ENCODE data around the gene NUDT11. TPM values are rescaled to one million over a fixed set of nuclear protein-coding genes. Genes with fewer than 3 reads are reported as not detected.
"Not testable (repeated sequence)": the region's sequence is repeated elsewhere in the genome, so short reads cannot be mapped to it uniquely, and the experiment has no call there.

The NUDT11 gene
- polyA plus RNA-seq, 1 donor (not counting 4 experiments of a cell fraction or from before 2014, with no cell fraction given), result 18.4 TPM

DNA sequence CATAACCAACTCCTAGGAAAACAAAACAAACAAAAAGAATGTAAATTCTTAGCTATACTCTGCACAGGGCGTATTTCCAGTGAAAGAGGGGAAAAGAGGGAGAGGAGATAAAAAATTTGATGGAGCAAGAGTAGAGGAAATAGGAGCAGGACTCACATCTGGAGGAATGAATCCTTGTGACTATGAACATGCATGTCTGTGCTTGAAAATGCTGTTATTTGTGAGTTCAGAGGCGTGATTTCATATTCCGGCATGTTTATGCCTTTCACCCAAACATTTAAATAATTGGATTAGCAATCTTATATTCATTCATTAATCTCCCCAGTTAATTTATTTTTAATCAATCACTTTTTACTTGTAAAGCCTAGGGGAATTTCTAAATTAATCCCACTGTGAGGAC, 11.2 kb upstream of the NUDT11 start:
- H3K4me3 ChIP-seq (ENCODE audit: control insufficient read depth in 2 of 3, extremely low read depth in 1 of 3, insufficient read depth in 2 of 3, low read depth in 1 of 3, low read length in 3 of 3), result no peak overlapping the region
- dilution Hi-C loops (cut with MboI; ENCODE audit: extremely low pct_ligation_motif_present, low sequenced_read_pairs), result no loop called here
- no peaks in the 10 kb centered on the region for H3K4me1 ChIP-seq (ENCODE audit: control insufficient read depth, extremely low read depth, insufficient read depth, low read length)
- no peak overlapping the region for H3K27ac ChIP-seq (ENCODE audit: control insufficient read depth, insufficient read depth, low read length)
- H4K20me1 ChIP-seq (ENCODE audit: control insufficient read depth, extremely low read depth, insufficient read depth, low read length), result no peaks in the 10 kb centered on the region
- DNase-seq (ENCODE audit: low read depth, low spot score) (no peak), FAIRE-seq (no peak)
- no peak overlapping the region for H3K9ac ChIP-seq (ENCODE audit: control insufficient read depth, extremely low read depth, insufficient read depth, low read length)
- H3K9me1 ChIP-seq (ENCODE audit: control insufficient read depth, extremely low read depth, insufficient read depth, low read length), result no peaks in the 10 kb centered on the region
- no peaks in the 10 kb centered on the region for H3K27me3 ChIP-seq (ENCODE audit: control insufficient read depth, extremely low read depth, insufficient read depth, low read length)
- no peak overlapping the region for H2AFZ ChIP-seq (ENCODE audit: control insufficient read depth, low read length)
- no peaks in the 10 kb centered on the region for H3K36me3 ChIP-seq (ENCODE audit: control insufficient read depth in 2 of 2, extremely low read depth in 1 of 2, insufficient read depth in 2 of 2, low read length in 2 of 2)
- no peak overlapping the region for H3K4me2 ChIP-seq (ENCODE audit: control insufficient read depth, extremely low read depth, insufficient read depth, low read depth, low read length)
- no peak for TF ChIP-seq EZH2 (IDR thresholded peaks at IDR 0.05; ENCODE audit: low read length)
- TF ChIP-seq, protein P1, sequence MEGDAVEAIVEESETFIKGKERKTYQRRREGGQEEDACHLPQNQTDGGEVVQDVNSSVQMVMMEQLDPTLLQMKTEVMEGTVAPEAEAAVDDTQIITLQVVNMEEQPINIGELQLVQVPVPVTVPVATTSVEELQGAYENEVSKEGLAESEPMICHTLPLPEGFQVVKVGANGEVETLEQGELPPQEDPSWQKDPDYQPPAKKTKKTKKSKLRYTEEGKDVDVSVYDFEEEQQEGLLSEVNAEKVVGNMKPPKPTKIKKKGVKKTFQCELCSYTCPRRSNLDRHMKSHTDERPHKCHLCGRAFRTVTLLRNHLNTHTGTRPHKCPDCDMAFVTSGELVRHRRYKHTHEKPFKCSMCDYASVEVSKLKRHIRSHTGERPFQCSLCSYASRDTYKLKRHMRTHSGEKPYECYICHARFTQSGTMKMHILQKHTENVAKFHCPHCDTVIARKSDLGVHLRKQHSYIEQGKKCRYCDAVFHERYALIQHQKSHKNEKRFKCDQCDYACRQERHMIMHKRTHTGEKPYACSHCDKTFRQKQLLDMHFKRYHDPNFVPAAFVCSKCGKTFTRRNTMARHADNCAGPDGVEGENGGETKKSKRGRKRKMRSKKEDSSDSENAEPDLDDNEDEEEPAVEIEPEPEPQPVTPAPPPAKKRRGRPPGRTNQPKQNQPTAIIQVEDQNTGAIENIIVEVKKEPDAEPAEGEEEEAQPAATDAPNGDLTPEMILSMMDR (optimal IDR thresholded peaks at IDR 0.05 in 1 of 3, IDR thresholded peaks at IDR 0.05 in 1 of 3, conservative IDR thresholded peaks at IDR 0.05 in 1 of 3; ENCODE audit: extremely low read depth in 1 of 3, insufficient read depth in 2 of 3, low read length in 3 of 3), result no peak
- H3K9me3 ChIP-seq (ENCODE audit: control insufficient read depth, low read depth, low read length), result no peaks in the 10 kb centered on the region
- H3K79me2 ChIP-seq (ENCODE audit: control insufficient read depth, insufficient read depth, low read length), result no peaks in the 10 kb centered on the region

DNA sequence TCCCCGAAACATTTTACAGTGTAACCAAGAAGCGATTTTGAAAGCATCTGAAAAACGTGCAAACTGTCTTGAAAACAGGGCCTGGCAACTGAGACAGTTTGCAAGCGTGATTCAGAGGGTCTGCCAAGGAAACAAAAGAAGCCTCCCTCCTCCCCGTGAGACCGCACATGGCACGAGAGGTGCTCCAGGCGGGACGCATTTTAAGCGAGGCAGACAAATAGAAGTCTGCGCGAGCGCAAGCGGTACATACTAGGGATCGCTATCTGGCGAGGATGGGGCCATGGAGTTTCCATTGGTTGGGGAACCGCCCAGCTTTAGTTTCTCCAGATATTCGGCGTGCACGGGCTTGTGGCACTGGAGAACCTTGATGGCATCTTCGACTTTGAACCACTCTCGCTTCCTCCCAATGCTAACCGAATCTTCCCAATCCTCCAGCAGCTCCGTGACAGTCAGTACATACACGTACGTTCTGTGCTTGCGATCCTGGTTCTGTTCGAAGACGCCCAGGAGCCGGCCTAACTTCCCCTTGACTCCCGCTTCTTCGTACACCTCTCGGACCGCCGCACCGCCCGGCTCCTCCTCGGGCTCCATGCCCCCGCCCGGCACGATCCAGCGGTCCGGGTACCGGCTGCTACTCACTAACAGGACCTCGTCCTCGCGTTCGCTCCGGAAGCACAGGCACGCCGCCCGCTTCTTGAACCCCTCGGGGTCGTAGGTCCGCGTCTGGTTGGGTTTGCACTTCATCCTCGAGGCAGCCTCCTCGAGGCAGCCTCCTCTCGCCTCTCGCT, 497 bp downstream of the NUDT11 start:
- peak; percentile 93 for FAIRE-seq
- H3K36me3 ChIP-seq (ENCODE audit: control insufficient read depth in 2 of 2, extremely low read depth in 1 of 2, insufficient read depth in 2 of 2, low read length in 2 of 2); H3K9me1 ChIP-seq (ENCODE audit: control insufficient read depth, extremely low read depth, insufficient read depth, low read length); dilution Hi-C loops (cut with MboI; ENCODE audit: extremely low pct_ligation_motif_present, low sequenced_read_pairs); H3K27me3 ChIP-seq (ENCODE audit: control insufficient read depth, extremely low read depth, insufficient read depth, low read length); DNase-seq (ENCODE audit: low read depth, low spot score); H3K27ac ChIP-seq (ENCODE audit: control insufficient read depth, insufficient read depth, low read length); H3K79me2 ChIP-seq (ENCODE audit: control insufficient read depth, insufficient read depth, low read length); H3K4me1 ChIP-seq (ENCODE audit: control insufficient read depth, extremely low read depth, insufficient read depth, low read length); H4K20me1 ChIP-seq (ENCODE audit: control insufficient read depth, extremely low read depth, insufficient read depth, low read length); H3K9me3 ChIP-seq (ENCODE audit: control insufficient read depth, low read depth, low read length): not testable (repeated sequence)
- Histone ChIP-seq H3K9ac (ENCODE audit: control insufficient read depth, extremely low read depth, insufficient read depth, low read length) (peak overlapping the region; percentile 47), H3K4me2 (ENCODE audit: control insufficient read depth, extremely low read depth, insufficient read depth, low read depth, low read length) (peak overlapping the region; percentile 73), H3K4me3 (ENCODE audit: control insufficient read depth in 2 of 3, extremely low read depth in 1 of 3, insufficient read depth in 2 of 3, low read depth in 1 of 3, low read length in 3 of 3) (peak overlapping the region; percentile 43 to 64 (median 61)), H2AFZ (ENCODE audit: control insufficient read depth, low read length) (peak overlapping the region; percentile 66)

DNA sequence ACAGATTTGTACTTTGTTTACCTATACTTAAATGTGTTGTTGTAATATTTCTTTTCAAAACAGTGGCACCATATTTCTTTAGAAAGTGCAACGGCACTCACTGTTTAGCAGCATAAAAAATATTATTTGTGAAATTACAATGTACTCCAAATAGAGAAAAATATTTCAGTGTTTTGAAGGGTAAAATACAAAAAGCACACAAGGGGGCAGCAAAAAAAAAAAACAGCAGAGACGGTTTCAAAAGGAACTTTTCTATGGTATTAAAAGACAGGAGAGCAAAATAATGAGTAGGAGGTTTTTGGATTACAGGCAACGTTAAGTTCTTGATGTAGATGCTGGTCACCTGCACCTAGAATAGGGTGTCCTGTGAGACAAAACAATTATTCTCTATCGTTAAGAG, 2.0 kb downstream of the NUDT11 start:
- H3K9ac ChIP-seq (ENCODE audit: control insufficient read depth, extremely low read depth, insufficient read depth, low read length), result no peak overlapping the region
- DNase-seq (ENCODE audit: low read depth, low spot score) (no peak), FAIRE-seq (no peak)
- H3K36me3 ChIP-seq (ENCODE audit: control insufficient read depth in 2 of 2, extremely low read depth in 1 of 2, insufficient read depth in 2 of 2, low read length in 2 of 2), result no peaks in the 10 kb centered on the region
- no peaks in the 10 kb centered on the region for H3K9me3 ChIP-seq (ENCODE audit: control insufficient read depth, low read depth, low read length)
- H2AFZ ChIP-seq (ENCODE audit: control insufficient read depth, low read length), result no peak overlapping the region
- dilution Hi-C loops (cut with MboI; ENCODE audit: extremely low pct_ligation_motif_present, low sequenced_read_pairs), result no loop called here
- no peaks in the 10 kb centered on the region for H3K4me1 ChIP-seq (ENCODE audit: control insufficient read depth, extremely low read depth, insufficient read depth, low read length)
- H3K79me2 ChIP-seq (ENCODE audit: control insufficient read depth, insufficient read depth, low read length), result no peaks in the 10 kb centered on the region
- H3K4me3 ChIP-seq (ENCODE audit: control insufficient read depth in 2 of 3, extremely low read depth in 1 of 3, insufficient read depth in 2 of 3, low read depth in 1 of 3, low read length in 3 of 3), result no peak overlapping the region
- H4K20me1 ChIP-seq (ENCODE audit: control insufficient read depth, extremely low read depth, insufficient read depth, low read length), result no peaks in the 10 kb centered on the region
- no peaks in the 10 kb centered on the region for H3K27me3 ChIP-seq (ENCODE audit: control insufficient read depth, extremely low read depth, insufficient read depth, low read length)
- H3K4me2 ChIP-seq (ENCODE audit: control insufficient read depth, extremely low read depth, insufficient read depth, low read depth, low read length), result no peak overlapping the region
- TF ChIP-seq EZH2 (IDR thresholded peaks at IDR 0.05; ENCODE audit: low read length), result no peak
- TF ChIP-seq, protein P1 (optimal IDR thresholded peaks at IDR 0.05 in 1 of 3, IDR thresholded peaks at IDR 0.05 in 1 of 3, conservative IDR thresholded peaks at IDR 0.05 in 1 of 3; ENCODE audit: extremely low read depth in 1 of 3, insufficient read depth in 2 of 3, low read length in 3 of 3), result no peak
- no peak overlapping the region for H3K27ac ChIP-seq (ENCODE audit: control insufficient read depth, insufficient read depth, low read length)
- no peaks in the 10 kb centered on the region for H3K9me1 ChIP-seq (ENCODE audit: control insufficient read depth, extremely low read depth, insufficient read depth, low read length)
